ENCODE results near the gene MRPL24.

DNA sequence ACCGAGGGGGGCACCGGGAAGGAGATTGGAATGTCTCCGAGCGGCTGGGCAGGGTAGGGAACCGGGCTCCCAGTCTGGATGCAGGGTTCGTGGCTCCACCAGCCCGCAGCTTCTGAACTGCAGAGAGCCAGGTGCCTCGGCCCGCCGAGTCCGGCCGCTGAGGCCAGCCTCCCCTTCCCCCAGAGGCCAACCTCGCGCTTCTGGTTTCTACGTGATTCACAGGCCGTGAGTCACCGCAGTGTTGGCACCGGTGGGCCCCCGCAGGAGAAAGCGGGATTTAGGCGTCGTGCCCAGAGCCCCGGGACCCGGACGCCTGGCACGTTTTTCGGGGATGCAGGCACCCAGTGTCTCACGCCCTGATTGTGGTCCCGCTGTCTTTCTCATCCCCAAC is 36.0 kb downstream of the MRPL24 start:
- TF ChIP-seq ZNF207 (IDR thresholded peaks at IDR 0.05; ENCODE audit: borderline replicate concordance) (no peak), POLR2A (IDR thresholded peaks at IDR 0.05; ENCODE audit: insufficient read depth in 1 of 2, low read depth in 2 of 2, low read length in 2 of 2) (no peak), ZNF549 (CRISPR knock-in tag; IDR thresholded peaks at IDR 0.05) (no peak), FOXA1 (IDR thresholded peaks at IDR 0.05) (no peak), FOXA1 (CRISPR knock-in tag; IDR thresholded peaks at IDR 0.05) (no peak), KLF11 (CRISPR knock-in tag; IDR thresholded peaks at IDR 0.05) (no peak), ZNF614 (CRISPR knock-in tag; IDR thresholded peaks at IDR 0.05; ENCODE audit: borderline replicate concordance) (no peak), ATF1 (CRISPR knock-in tag; IDR thresholded peaks at IDR 0.05) (no peak)
- TF ChIP-seq, protein P1, sequence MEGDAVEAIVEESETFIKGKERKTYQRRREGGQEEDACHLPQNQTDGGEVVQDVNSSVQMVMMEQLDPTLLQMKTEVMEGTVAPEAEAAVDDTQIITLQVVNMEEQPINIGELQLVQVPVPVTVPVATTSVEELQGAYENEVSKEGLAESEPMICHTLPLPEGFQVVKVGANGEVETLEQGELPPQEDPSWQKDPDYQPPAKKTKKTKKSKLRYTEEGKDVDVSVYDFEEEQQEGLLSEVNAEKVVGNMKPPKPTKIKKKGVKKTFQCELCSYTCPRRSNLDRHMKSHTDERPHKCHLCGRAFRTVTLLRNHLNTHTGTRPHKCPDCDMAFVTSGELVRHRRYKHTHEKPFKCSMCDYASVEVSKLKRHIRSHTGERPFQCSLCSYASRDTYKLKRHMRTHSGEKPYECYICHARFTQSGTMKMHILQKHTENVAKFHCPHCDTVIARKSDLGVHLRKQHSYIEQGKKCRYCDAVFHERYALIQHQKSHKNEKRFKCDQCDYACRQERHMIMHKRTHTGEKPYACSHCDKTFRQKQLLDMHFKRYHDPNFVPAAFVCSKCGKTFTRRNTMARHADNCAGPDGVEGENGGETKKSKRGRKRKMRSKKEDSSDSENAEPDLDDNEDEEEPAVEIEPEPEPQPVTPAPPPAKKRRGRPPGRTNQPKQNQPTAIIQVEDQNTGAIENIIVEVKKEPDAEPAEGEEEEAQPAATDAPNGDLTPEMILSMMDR (CRISPR knock-in tag; IDR thresholded peaks at IDR 0.05), result no peak

Data from HepG2 (cell line).